CD4-positive, alpha-beta T cell treated with Interleukin-2 at 100 ng/mL for 4 hours (primary cell): ENCODE data around the gene SOX5.

Experiments used
- DNase-seq: peaks from one replicate; pipeline ENCODE4 v3.0.0-alpha.2; 2020; ENCODE audit warnings: low spot score

SOX5 gene

GRCh38 chr12:23596568-23596967 is 352.9 kb downstream of the SOX5 start:
- no peak for DNase-seq

- DNase-seq: no peak
Observed at GRCh38 chr12:23587833-23588559, 361.5 kb downstream of the SOX5 start.

DNA sequence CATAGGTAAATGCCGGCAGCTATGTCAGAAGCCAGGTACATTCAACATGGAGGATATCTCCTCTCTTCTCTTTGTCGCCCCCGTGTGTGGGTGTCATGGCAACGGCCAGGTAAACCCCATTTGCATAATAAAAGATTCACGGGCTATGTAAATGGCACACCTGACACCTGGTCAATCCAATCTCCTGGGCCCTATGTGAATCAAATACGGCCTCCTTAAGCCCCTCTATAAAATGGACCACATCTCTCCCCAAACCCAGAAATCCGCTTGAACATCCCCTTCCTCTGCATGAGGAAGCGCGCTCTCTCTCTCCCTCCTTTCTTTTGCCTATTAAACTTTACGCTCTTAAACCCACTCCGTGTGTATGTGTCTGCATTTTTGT is 363.7 kb downstream of the SOX5 start:
- no peak for DNase-seq

GRCh38 chr12:23585156-23585781 is 364.2 kb downstream of the SOX5 start:
- no peak for DNase-seq

GRCh38 chr12:23581913-23582312 is 367.6 kb downstream of the SOX5 start:
- DNase-seq: no peak

DNA sequence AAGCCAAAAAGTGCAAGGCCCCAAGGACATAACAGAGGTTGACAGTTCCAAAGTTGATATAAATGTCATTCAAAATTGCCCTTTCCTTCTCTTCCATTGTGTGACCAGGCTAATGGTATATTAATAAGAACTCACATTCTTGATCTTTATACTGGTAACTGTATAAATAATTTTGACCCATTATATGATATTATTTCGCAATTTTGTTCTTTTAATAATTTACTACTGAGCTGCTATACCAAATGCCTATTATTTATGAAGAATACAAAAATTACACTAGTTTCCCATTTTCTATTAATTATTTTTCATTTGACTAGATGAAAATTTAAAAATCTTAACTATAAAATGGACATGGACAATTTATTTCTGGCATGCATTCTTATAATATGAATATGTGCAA is 370.2 kb downstream of the SOX5 start:
- no peak for DNase-seq

- DNase-seq: no peak
Observed at GRCh38 chr12:23576372-23576771, 373.1 kb downstream of the SOX5 start.

GRCh38 chr12:23569356-23569755 is 380.1 kb downstream of the SOX5 start:
- no peak for DNase-seq

GRCh38 chr12:23566133-23566532 is 383.3 kb downstream of the SOX5 start:
- DNase-seq: no peak

DNA sequence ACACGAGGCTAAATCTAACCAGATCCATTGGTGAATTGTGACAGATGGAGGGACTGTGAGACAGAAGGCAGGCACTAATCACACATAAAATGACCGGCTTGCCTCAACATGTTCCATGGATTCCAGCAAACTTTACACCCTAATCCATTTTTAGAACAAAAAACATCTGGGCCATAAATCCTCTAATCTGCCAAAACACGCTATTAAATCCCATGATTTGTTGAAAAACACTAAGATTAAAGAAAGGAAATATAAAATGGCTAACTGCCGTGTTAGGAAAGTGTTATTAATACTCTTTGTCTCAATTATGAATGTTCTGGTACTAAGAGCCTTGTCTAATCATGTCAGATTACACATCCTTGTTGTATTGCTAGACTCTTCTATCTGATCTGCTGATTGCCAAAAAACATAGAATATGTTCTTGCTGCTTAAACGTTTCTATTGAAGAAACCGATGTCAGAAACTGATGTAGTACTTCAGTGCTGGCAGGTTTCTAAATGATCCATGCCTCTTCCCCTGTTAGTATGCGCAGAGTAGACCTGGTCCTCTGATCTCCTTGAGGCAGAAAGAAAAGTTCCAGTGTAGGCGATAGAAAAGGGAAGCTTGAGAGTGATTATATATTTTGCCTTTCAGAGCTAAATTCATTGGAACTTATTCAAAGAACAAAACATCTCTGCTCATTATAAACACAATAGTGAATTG is 384.9 kb downstream of the SOX5 start:
- DNase-seq: no peak

GRCh38 chr12:23561364-23562345 is 387.8 kb downstream of the SOX5 start:
- DNase-seq: no peak

DNA sequence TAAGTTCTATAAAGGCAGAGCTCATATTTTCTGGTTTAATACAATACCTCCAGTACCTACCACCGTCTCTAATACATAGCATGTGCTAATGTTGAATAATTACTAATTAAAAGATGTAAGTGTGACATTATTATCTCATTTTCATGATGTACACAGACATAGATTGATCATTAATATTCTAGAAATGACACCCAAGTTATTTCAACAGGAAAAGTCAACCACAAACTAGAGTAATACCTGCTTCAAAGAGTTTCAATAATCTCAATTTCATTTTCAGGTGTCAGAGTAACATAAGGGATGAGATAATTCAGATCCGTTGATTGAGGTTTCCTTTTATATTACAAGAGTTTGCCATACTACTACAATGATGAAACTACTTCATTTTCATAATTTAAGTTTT is 388.9 kb downstream of the SOX5 start:
- no peak for DNase-seq

- DNase-seq: no peak
Observed at GRCh38 chr12:23559268-23559753, 390.2 kb downstream of the SOX5 start.

DNA sequence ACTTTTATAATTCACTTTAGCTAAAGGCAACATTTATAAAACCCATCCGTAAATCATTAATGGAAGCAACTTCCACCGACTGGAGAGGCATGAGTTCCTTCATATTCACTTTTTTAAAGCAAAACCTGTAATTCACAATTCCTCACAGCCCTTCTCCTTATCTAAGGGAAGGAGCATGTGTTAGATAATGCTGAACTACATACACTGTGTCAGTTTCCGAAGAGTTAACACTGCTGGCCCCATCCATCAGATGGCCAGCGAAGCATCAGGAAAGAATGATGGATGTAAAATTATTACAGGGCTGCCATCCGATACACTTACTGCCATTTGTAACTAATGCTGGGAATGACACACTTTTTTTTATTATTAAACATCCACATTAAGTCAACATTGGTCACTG is 392.8 kb downstream of the SOX5 start:
- no peak for DNase-seq

- no peak for DNase-seq
Observed at GRCh38 chr12:23555825-23556207, 393.7 kb downstream of the SOX5 start.

DNA sequence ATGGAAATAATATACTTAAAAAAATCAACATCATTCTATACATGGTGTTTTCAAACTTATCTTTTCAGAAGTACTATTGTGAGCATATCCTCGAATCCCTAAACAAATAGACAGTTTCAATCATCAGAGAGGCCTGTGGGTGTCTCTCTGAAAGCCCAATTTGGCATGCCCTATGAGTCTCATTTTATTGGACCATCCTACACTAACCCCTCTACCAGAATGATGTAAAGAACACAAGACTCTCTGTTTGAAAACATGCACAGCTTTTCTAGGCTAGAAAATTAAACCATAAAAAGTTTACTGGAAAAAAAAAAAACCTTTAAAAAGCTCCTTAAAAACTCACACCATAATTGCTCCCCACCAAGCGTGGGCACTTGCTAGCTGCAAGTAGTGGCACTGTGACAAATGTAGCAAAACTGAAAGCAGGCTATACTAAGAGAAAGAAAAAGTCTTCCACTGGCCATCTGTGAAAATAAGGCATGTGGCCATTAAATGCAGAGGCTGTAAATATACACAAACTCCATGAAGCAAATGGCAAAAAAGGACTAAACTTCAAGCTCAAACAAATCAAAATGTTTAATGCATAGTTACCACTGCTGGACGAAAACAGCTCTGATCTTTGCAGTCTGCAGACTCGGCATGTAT is 394.2 kb downstream of the SOX5 start:
- no peak for DNase-seq

- DNase-seq: no peak
Observed at GRCh38 chr12:23552417-23552816, 397.1 kb downstream of the SOX5 start.

DNA sequence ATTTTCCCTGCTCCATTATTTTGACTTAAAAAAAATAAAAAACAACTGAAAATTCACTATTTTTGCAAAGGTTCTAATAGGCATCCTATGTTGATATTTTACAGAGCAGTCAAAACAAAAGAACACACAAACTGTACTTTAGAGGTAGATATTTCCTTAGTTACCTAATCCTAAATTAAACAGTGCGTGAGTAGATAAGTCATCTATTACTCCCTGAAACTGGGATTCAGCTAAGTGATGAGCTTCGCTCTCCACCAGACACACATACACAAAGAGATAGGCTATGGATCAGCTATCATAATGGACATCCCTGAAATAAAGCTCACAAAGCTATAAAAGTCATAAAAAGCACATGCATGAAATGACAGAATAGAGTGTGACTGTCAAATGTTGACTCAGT is 398.7 kb downstream of the SOX5 start:
- no peak for DNase-seq

GRCh38 chr12:23548742-23549141 is 400.7 kb downstream of the SOX5 start:
- DNase-seq: no peak

DNA sequence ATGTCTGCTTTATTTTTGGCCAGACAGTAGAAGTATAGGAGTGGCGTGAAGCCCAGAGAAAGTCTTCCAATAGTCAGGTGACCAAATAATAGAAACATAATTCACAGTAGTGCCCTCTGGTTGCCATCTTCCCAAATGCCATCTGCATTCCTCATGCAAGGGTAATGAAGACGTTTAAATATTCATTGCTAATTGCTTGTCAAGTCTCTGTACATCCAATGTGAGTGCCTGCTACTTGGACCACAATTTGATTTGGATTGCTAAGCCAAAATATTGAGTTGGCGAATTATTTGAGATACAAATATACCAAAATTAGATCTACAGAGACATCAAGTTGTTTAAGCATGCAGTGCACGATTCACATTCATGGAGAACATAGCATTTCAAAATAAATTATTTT is 402.7 kb downstream of the SOX5 start:
- DNase-seq: no peak

- no peak for DNase-seq
Observed at GRCh38 chr12:23543767-23544166, 405.7 kb downstream of the SOX5 start.

DNA sequence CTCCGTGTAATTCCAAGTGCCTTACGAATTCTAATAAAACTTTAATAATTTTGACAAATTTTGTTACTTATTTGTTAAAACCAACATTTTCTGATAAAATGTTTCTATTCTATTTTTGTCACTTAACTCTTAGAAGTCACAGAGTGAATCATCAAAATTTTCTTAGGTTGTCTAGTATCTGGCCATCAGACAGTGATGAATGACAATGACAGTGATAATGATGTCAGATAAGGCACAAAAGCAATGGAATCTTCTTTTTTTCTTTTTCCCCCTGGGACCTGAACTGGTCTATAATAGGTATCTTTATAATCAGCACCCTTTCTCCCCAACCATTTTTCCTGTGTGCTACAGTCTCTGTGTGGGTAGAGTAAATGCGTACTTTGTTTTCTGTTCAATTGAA is 407.3 kb downstream of the SOX5 start:
- no peak for DNase-seq
